H9 (cell line): ENCODE results near the gene NCMAP. TPM values are rescaled to one million over a fixed set of nuclear protein-coding genes. Genes with fewer than 3 reads are reported as not detected.
A peak's percentile ranks its signal among the peaks of the same experiment; 100 is the strongest.

ENCODE experiments used
- DNase-seq: peaks from one replicate; pipeline ENCODE4 v3.0.0-alpha.2; 2017
- H2AFZ ChIP-seq: one replicate; pipeline ENCODE4 v1.6.1; 2013; ENCODE audit warnings: mild to moderate bottlenecking, low read length, control low read depth, moderate library complexity
- H2AK5ac ChIP-seq: 2 replicates; pipeline ENCODE4 v1.6.1; 2013; ENCODE audit warnings: low read length, control low read depth, mixed read lengths; ENCODE audit not compliant: insufficient read length
- H2BK120ac ChIP-seq: one replicate; pipeline ENCODE4 v1.6.1; 2013; ENCODE audit warnings: low read depth, mild to moderate bottlenecking, low read length, control low read depth, inconsistent platforms; ENCODE audit not compliant: poor library complexity, severe bottlenecking
- H2BK12ac ChIP-seq: 2 replicates; pipeline ENCODE4 v1.6.1; 2013; ENCODE audit warnings: low read length, control low read depth, mixed read lengths, low read depth; ENCODE audit not compliant: insufficient read length
- H2BK15ac ChIP-seq: 2 replicates; pipeline ENCODE4 v1.6.1; 2013; ENCODE audit warnings: low read depth, low read length, control low read depth
- H2BK20ac ChIP-seq: one replicate; pipeline ENCODE4 v1.6.1; 2013; ENCODE audit warnings: low read depth, mild to moderate bottlenecking, low read length, control low read depth, inconsistent platforms; ENCODE audit not compliant: poor library complexity, severe bottlenecking
- H2BK5ac ChIP-seq: 2 replicates; pipeline ENCODE4 v1.6.1; 2013; ENCODE audit warnings: low read length, control low read depth, mixed read lengths; ENCODE audit not compliant: insufficient read length
- H3K14ac ChIP-seq: 2 replicates; pipeline ENCODE4 v1.6.1; 2013; ENCODE audit warnings: low read length, control low read depth; ENCODE audit not compliant: insufficient read depth
- H3K18ac ChIP-seq: 2 replicates; pipeline ENCODE4 v1.6.1; 2013; ENCODE audit warnings: low read depth, mild to moderate bottlenecking, mixed read lengths, low read length, control low read depth; ENCODE audit not compliant: insufficient read length
- H3K23ac ChIP-seq: 2 replicates; pipeline ENCODE4 v1.6.1; 2013; ENCODE audit warnings: low read length, control low read depth, mixed read lengths, low read depth; ENCODE audit not compliant: insufficient read length
- H3K23me2 ChIP-seq: 2 replicates; pipeline ENCODE4 v1.6.1; 2013; ENCODE audit warnings: low read depth, mild to moderate bottlenecking, mixed read lengths, low read length, control low read depth; ENCODE audit not compliant: insufficient read length, poor library complexity, severe bottlenecking
- H3K27ac ChIP-seq: 2 replicates; pipeline ENCODE4 v1.5.1; 2013; ENCODE audit warnings: low read length, control low read depth, mixed read lengths, low read depth; ENCODE audit not compliant: insufficient read length
- H3K27me3 ChIP-seq: 2 replicates; pipeline ENCODE4 v1.6.1; 2013; ENCODE audit warnings: low read length, control low read depth, inconsistent platforms; ENCODE audit not compliant: insufficient read depth
- H3K4ac ChIP-seq: 2 replicates; pipeline ENCODE4 v1.6.1; 2013; ENCODE audit warnings: low read depth, mild to moderate bottlenecking, control low read depth, inconsistent platforms, low read length, moderate library complexity
- H3K4me1 ChIP-seq: 2 replicates; pipeline ENCODE4 v1.6.1; 2013; ENCODE audit warnings: low read length, control low read depth, inconsistent platforms; ENCODE audit not compliant: insufficient read depth
- H3K4me2 ChIP-seq: 2 replicates; pipeline ENCODE4 v1.6.1; 2013; ENCODE audit warnings: low read length, control low read depth, mixed read lengths; ENCODE audit not compliant: insufficient read length, insufficient read depth
- H3K56ac ChIP-seq: 2 replicates; pipeline ENCODE4 v1.6.1; 2013; ENCODE audit warnings: low read depth, mild to moderate bottlenecking, mixed read lengths, low read length, control low read depth; ENCODE audit not compliant: insufficient read length
- H3K79me1 ChIP-seq: 2 replicates; pipeline ENCODE4 v1.6.1; 2013; ENCODE audit warnings: low read depth, mild to moderate bottlenecking, moderate library complexity, low read length, control low read depth, inconsistent platforms; ENCODE audit not compliant: insufficient read depth, poor library complexity, severe bottlenecking
- H3K79me2 ChIP-seq: 2 replicates; pipeline ENCODE4 v1.6.1; 2013; ENCODE audit warnings: low read length, control low read depth, inconsistent platforms; ENCODE audit not compliant: insufficient read depth
- H3K9ac ChIP-seq: 2 replicates; pipeline ENCODE4 v1.6.1; 2013; ENCODE audit warnings: low read length, control low read depth, mixed read lengths; ENCODE audit not compliant: insufficient read length; ENCODE audit errors: extremely low read depth
- H3K9me3 ChIP-seq: one replicate; pipeline ENCODE4 v1.6.1; 2013; ENCODE audit warnings: low read depth, low read length, inconsistent platforms; ENCODE audit not compliant: control insufficient read depth
- H3T11ph ChIP-seq: one replicate; pipeline ENCODE4 v1.6.1; 2013; ENCODE audit warnings: mild to moderate bottlenecking, low read length, control low read depth, inconsistent platforms
- H4K20me1 ChIP-seq: one replicate; pipeline ENCODE4 v1.6.1; 2013; ENCODE audit not compliant: control insufficient read depth, insufficient read length, insufficient read depth
- H4K5ac ChIP-seq: 2 replicates; pipeline ENCODE4 v1.6.1; 2013; ENCODE audit warnings: low read depth, mild to moderate bottlenecking, mixed read lengths, low read length, control low read depth; ENCODE audit not compliant: insufficient read length
- H4K8ac ChIP-seq: replicated peaks from 2 replicates; pipeline ENCODE4 v1.6.1; 2013; ENCODE audit warnings: low read length, control low read depth, mixed read lengths, low read depth; ENCODE audit not compliant: insufficient read length
- H4K91ac ChIP-seq: 2 replicates; pipeline ENCODE4 v1.6.1; 2013; ENCODE audit warnings: low read depth, mild to moderate bottlenecking, moderate library complexity, mixed read lengths, low read length, control low read depth; ENCODE audit not compliant: insufficient read length
- H3K27ac Mint-ChIP-seq, 3 experiments: 2 replicates in 2 of 3; 3 replicates in 1 of 3; pipeline ENCODE4 v1.8.0; 2020 to 2021; ENCODE audit warnings: mixed read lengths in 3 of 3, mild to moderate bottlenecking in 1 of 3, moderate library complexity in 1 of 3
- H3K27me3 Mint-ChIP-seq: 2 replicates; pipeline ENCODE4 v1.8.0; 2021; ENCODE audit warnings: low read depth, mild to moderate bottlenecking, moderate library complexity, mixed read lengths
- H3K36me3 Mint-ChIP-seq, 3 experiments: 2 replicates in 2 of 3; 3 replicates in 1 of 3; pipeline ENCODE4 v1.8.0; 2020 to 2021; ENCODE audit warnings: low read depth in 3 of 3, mixed read lengths in 3 of 3; ENCODE audit not compliant: insufficient read depth in 1 of 3
- H3K4me1 Mint-ChIP-seq, 2 experiments: 2 replicates each; pipeline ENCODE4 v1.8.0; 2020; ENCODE audit warnings: mixed read lengths in 2 of 2
- H3K4me3 Mint-ChIP-seq, 2 experiments: 2 replicates in 1 of 2; 3 replicates in 1 of 2; pipeline ENCODE4 v1.8.0; 2020 to 2021; ENCODE audit warnings: mild to moderate bottlenecking in 2 of 2, mixed read lengths in 2 of 2, moderate library complexity in 1 of 2
- H3K9me3 Mint-ChIP-seq, 2 experiments: 2 replicates in 1 of 2; 3 replicates in 1 of 2; pipeline ENCODE4 v1.8.0; 2020; ENCODE audit warnings: mild to moderate bottlenecking in 2 of 2, mixed read lengths in 2 of 2, moderate library complexity in 1 of 2
- WGBS: extraction: QIAGEN DNeasy Blood & Tissue Kit; methylation state at CpG from one replicate; pipeline ENCODE4 v1.1.7; 2013; ENCODE audit warnings: missing lambda C conversion rate, low lambda C conversion rate, mixed read lengths; ENCODE audit not compliant: insufficient read length; ENCODE audit errors: extremely low coverage; 5-methylcytosine and 5-hydroxymethylcytosine counted together
- total RNA-seq: library from RNA; stranded (reverse); gene quantifications from 2 replicates; pipeline ENCODE4 v1.2.1, GENCODE V29; 2021
- TF ChIP-seq, protein P1 (sequence below): fragments of 200-600 bp; sonication (generic); conservative IDR thresholded peaks from 3 replicates; pipeline ENCODE4 v1.8.0; 2021; ENCODE audit warnings: antibody characterized with exemption, mild to moderate bottlenecking

The NCMAP gene
- total RNA-seq, 1 experiment from 2014 or later: 0.35 TPM

- no peak overlapping the region for H4K91ac ChIP-seq
- no peak overlapping the region for H2BK120ac ChIP-seq
- TF ChIP-seq, protein P1, sequence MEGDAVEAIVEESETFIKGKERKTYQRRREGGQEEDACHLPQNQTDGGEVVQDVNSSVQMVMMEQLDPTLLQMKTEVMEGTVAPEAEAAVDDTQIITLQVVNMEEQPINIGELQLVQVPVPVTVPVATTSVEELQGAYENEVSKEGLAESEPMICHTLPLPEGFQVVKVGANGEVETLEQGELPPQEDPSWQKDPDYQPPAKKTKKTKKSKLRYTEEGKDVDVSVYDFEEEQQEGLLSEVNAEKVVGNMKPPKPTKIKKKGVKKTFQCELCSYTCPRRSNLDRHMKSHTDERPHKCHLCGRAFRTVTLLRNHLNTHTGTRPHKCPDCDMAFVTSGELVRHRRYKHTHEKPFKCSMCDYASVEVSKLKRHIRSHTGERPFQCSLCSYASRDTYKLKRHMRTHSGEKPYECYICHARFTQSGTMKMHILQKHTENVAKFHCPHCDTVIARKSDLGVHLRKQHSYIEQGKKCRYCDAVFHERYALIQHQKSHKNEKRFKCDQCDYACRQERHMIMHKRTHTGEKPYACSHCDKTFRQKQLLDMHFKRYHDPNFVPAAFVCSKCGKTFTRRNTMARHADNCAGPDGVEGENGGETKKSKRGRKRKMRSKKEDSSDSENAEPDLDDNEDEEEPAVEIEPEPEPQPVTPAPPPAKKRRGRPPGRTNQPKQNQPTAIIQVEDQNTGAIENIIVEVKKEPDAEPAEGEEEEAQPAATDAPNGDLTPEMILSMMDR: no peak
- H3K9ac ChIP-seq: no peak overlapping the region
- H4K5ac ChIP-seq: no peak overlapping the region
- no peak overlapping the region for H3K18ac ChIP-seq
- WGBS: no CpG with 5 or more reads among the region's 19 CpGs
- no peak overlapping the region for H2AK5ac ChIP-seq
- no peak overlapping the region for H3K56ac ChIP-seq
- no peaks in the 10 kb centered on the region for H3K9me3 ChIP-seq
- no peak overlapping the region for H2BK12ac ChIP-seq
- H3K79me2 ChIP-seq: no peaks in the 10 kb centered on the region
- no peak overlapping the region for H3K4ac ChIP-seq
- no peaks in the 10 kb centered on the region for H4K20me1 ChIP-seq
- Mint-ChIP-seq H3K4me3 (peak overlapping the region; percentile 59 to 81), H3K4me1 (peaks cover 17 to 27% of the 10 kb centered on the region in 2 experiments), H3K27ac (no peak overlapping the region), H3K36me3 (no peaks in the 10 kb centered on the region; a peak in 1 of 7 replicates), H3K27me3 (peaks cover 49% of the 10 kb centered on the region), H3K9me3 (no peaks in the 10 kb centered on the region)
- no peak overlapping the region for H2BK15ac ChIP-seq
- H3T11ph ChIP-seq: no peak overlapping the region
- no peaks in the 10 kb centered on the region for H3K79me1 ChIP-seq
- DNase-seq: no peak
- no peak overlapping the region for H3K23ac ChIP-seq
- H3K4me1 ChIP-seq: 0 out of 2 replicates have a peak, but pooled peaks cover 2% of the 10 kb centered on the region
- no peaks in the 10 kb centered on the region; the same call in 1 of the 2 replicates for H3K27me3 ChIP-seq
- no peak overlapping the region for H4K8ac ChIP-seq
- H3K14ac ChIP-seq: no peak overlapping the region
- no peak overlapping the region for H2AFZ ChIP-seq
- H2BK20ac ChIP-seq: no peak overlapping the region
- no peak overlapping the region for H3K27ac ChIP-seq
- peak overlapping the region; percentile 42 for H3K4me2 ChIP-seq
- peaks cover 7% of the 10 kb centered on the region for H3K23me2 ChIP-seq
- H2BK5ac ChIP-seq: no peak overlapping the region
These were observed 518 bp downstream of the NCMAP start for GRCh38 chr1:24556414-24556795.
